Thyroid gland (tissue), 4 donors: Measurements from ENCODE around the gene C19orf73. TPM values are rescaled to one million over a fixed set of nuclear protein-coding genes. Genes with fewer than 3 reads are reported as not detected.

Experiments used
- DNase-seq, 2 donors: peaks; one replicate each; pipeline ENCODE4 v3.0.0-alpha.2; 2019
- H3K27ac ChIP-seq, 3 donors: fragments of 200-600 bp; sonication (generic); 1 replicate in 2 of 3; 2 replicates in 1 of 3; pipeline ENCODE4 v1.5.1; 2016 to 2019; ENCODE audit warnings: mild to moderate bottlenecking in 1 of 3, moderate library complexity in 1 of 3
- H3K27me3 ChIP-seq: fragments of 200-600 bp; sonication (generic); one replicate; pipeline ENCODE4 v1.5.1; 2019
- H3K36me3 ChIP-seq, 2 donors: fragments of 200-600 bp; sonication (generic); one replicate each; pipeline ENCODE4 v1.5.1; 2016 to 2019
- H3K4me1 ChIP-seq, 2 donors: fragments of 200-600 bp; sonication (generic); one replicate each; pipeline ENCODE4 v1.5.1; 2017 to 2019
- H3K4me3 ChIP-seq, 3 donors: fragments of 200-600 bp; sonication (generic); replicated peaks in 1 of 3; 1 replicate in 2 of 3; 2 replicates in 1 of 3; pipeline ENCODE4 v1.5.1; 2016; ENCODE audit warnings: mild to moderate bottlenecking in 1 of 3
- H3K9me3 ChIP-seq: fragments of 200-600 bp; sonication (generic); one replicate; pipeline ENCODE4 v1.5.1; 2017
- CTCF ChIP-seq, 6 experiments: fragments of 200-600 bp in 3 of 6; fragments of 450-650 bp in 3 of 6; sonication (generic) in 3 of 6; IDR thresholded peaks; one replicate each; pipeline ENCODE4 v1.5.1; 2016 to 2019; ENCODE audit warnings: antibody characterized with exemption in 6 of 6, mild to moderate bottlenecking in 2 of 6, inconsistent platforms in 1 of 6, moderate library complexity in 1 of 6
- POLR2A ChIP-seq, 2 donors: fragments of 450-650 bp; IDR thresholded peaks; one replicate each; pipeline ENCODE4 v1.6.1; 2017; ENCODE audit warnings: antibody characterized with exemption in 2 of 2, mild to moderate bottlenecking in 2 of 2, moderate library complexity in 1 of 2
- WGBS, 2 donors: methylation state at CpG; one replicate each; pipeline ENCODE4 v1.1.5; 2017; 5-methylcytosine and 5-hydroxymethylcytosine counted together
- intact Hi-C: fragments of 100-400 bp; cut with DNase I; formaldehyde crosslinking; loops from one replicate; pipeline ENCODE4 v1.15.1; 2023
- total RNA-seq, 4 donors: library from RNA; depleted of rRNA; stranded (reverse); fragments of >200 nt; gene quantifications; one replicate each; pipeline ENCODE4 v1.2.3, GENCODE V29; 2016

The C19orf73 gene
- total RNA-seq, 4 donors from 2014 or later = 1.7 to 13.4 (median 6.1) TPM

- DNase-seq = peak; percentile 78 to 82
- TF ChIP-seq CTCF (IDR thresholded peaks at IDR 0.05) (no peak), POLR2A (IDR thresholded peaks at IDR 0.05) (no peak)
- H3K27ac ChIP-seq = no peak overlapping the region
- no peaks in the 10 kb centered on the region for H3K36me3 ChIP-seq
- no peaks in the 10 kb centered on the region for H3K9me3 ChIP-seq
- H3K4me1 ChIP-seq = peaks cover 7 to 15% of the 10 kb centered on the region in 2 donors
- no peaks in the 10 kb centered on the region for H3K27me3 ChIP-seq
- H3K4me3 ChIP-seq = no peak overlapping the region
- intact Hi-C loops = no loop called here
- 29 to 31% methylated on average over 34 to 40 of the region's 42 CpGs for WGBS, 2 donors
Observed at GRCh38 chr19:49133621-49134454, 14.9 kb upstream of the C19orf73 start.

GRCh38 chr19:49132974-49133609 is 14.1 kb upstream of the C19orf73 start:
- Histone ChIP-seq H3K4me1 (peaks cover 13 to 22% of the 10 kb centered on the region in 2 donors), H3K36me3 (no peaks in the 10 kb centered on the region), H3K4me3 (no peak overlapping the region), H3K9me3 (no peaks in the 10 kb centered on the region), H3K27ac (no peak overlapping the region), H3K27me3 (no peaks in the 10 kb centered on the region)
- TF ChIP-seq CTCF (IDR thresholded peaks at IDR 0.05) = no peak
- TF ChIP-seq POLR2A (IDR thresholded peaks at IDR 0.05) = no peak
- 29 to 31% methylated on average over 21 to 44 of the region's 49 CpGs for WGBS, 2 donors
- peak; percentile 42 to 59 for DNase-seq
- intact Hi-C loops = no loop called here

- WGBS, 2 donors = 91 to 94% methylated on average over 24 of the region's 24 CpGs
- intact Hi-C loops = no loop called here
- no peak overlapping the region for H3K27ac ChIP-seq
- no peak for DNase-seq
- H3K4me1 ChIP-seq = peaks cover 17 to 27% of the 10 kb centered on the region in 2 donors
- no peaks in the 10 kb centered on the region for H3K9me3 ChIP-seq
- no peaks in the 10 kb centered on the region for H3K36me3 ChIP-seq
- no peak overlapping the region for H3K4me3 ChIP-seq
- TF ChIP-seq POLR2A (IDR thresholded peaks at IDR 0.05) (no peak), CTCF (IDR thresholded peaks at IDR 0.05) (no peak)
- H3K27me3 ChIP-seq = no peaks in the 10 kb centered on the region
Observed at GRCh38 chr19:49130325-49130724, 11.4 kb upstream of the C19orf73 start.

DNA sequence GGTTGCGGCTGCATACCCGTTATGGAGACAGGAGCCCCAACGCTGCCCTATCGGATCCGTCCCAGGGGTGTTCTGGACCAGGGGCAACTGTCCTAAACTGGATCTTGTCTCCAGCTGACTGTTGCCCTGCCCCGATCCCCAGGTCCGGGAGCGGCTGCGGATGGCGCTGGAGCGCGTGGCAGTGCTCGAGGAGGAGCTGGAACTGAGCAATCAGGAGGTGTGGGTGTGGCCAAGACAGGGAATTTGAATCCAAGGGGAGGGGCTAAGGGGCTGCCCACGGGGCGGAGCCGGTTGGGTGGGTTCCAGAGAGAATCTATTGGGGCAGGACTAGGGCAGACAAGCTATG is 10.3 kb upstream of the C19orf73 start:
- TF ChIP-seq POLR2A (IDR thresholded peaks at IDR 0.05) (no peak), CTCF (IDR thresholded peaks at IDR 0.05) (no peak)
- peaks cover 17 to 24% of the 10 kb centered on the region in 2 donors for H3K4me1 ChIP-seq
- no peaks in the 10 kb centered on the region for H3K27me3 ChIP-seq
- H3K36me3 ChIP-seq = no peaks in the 10 kb centered on the region
- intact Hi-C loops = no loop called here
- WGBS, 2 donors = 61 to 82% methylated on average over 16 of the region's 16 CpGs
- no peak overlapping the region for H3K4me3 ChIP-seq
- no peaks in the 10 kb centered on the region for H3K9me3 ChIP-seq
- H3K27ac ChIP-seq = no peak overlapping the region
- DNase-seq = no peak
